ENCODE results near the gene E2F7.
"Not testable (repeated sequence)": the region's sequence is repeated elsewhere in the genome, so short reads cannot be mapped to it uniquely, and the experiment has no call there.

E2F7 gene

DNA sequence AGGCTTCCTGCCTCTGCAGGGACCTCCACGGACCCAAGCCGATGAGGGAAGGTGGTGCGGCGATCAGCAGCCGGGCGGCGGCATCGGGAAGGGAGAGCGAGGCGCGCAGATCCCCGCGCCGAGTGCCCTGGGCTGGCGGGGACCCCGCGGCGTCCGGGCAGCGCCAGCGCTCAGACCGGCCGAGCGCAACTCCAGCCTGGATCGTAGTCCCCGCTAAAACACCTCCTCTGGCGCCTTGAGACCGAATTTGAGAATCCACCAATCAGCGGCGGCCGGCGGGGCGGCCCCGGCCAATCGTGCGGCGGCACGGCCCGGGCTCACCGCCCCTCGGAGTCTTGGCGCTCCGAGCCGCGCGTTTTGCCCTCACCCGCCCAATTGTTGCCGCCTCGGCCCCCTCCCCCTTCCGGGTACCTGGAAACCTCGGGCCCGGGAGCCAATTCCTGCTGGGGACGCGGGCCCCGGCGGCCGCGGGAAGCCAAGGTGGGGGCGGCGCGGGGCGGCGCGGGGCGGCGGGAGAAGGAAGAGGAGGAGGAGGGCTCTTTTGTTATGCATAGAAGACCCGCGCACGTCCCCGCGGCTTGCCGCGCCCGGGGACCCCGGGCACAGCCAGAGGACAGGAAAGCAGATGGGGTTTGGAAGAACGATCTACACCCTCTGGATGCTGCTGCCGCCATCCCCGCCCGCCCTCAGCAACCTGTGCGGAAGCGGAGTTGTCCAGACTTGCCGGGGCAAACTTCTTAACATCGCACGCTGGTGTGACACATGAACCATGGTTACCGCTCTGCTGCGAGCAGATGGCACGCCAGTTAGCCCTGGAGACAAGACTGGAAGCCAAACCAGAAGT lies at the start of gene E2F7:
TSS of gene E2F7 (minus strand) at position 209 of the 844 bp plus-strand sequence. CDS start 934 bp downstream, outside the sequence.
- DNase-seq (ENCODE audit: low read depth) = peak; percentile 87

- DNase-seq (ENCODE audit: low read depth) = no peak
Measured at GRCh38 chr12:77113971-77114370, 48.6 kb upstream of the E2F7 start.

GRCh38 chr12:77108707-77109106 lies 43.3 kb upstream of the E2F7 start:
- DNase-seq (ENCODE audit: low read depth) = no peak

GRCh38 chr12:77107121-77107520 lies 41.8 kb upstream of the E2F7 start:
- DNase-seq (ENCODE audit: low read depth) = no peak

DNA sequence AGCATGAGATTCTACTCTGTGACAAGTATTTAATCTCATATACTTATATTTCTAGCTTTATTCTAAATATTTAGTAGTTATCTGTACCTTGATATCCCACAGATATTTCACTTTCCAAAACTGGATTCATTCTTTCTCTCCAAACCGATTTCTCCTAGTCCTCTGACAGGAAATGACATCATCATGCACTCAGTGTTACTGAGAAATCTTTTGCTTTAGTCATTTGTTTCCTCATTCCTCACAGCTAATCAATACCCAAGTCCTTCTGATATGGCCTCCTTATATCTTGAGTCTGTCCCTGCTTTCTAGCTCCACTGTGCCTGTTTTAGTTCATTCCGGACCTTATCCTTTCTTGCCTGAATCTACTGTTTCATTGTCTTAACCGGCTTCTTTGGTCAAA lies 39.4 kb upstream of the E2F7 start:
- no peak for DNase-seq (ENCODE audit: low read depth)

- DNase-seq (ENCODE audit: low read depth) = no peak
Measured at GRCh38 chr12:77104286-77104685, 38.9 kb upstream of the E2F7 start.

GRCh38 chr12:77102691-77103090 lies 37.3 kb upstream of the E2F7 start:
- DNase-seq (ENCODE audit: low read depth) = no peak

GRCh38 chr12:77102123-77102522 lies 36.8 kb upstream of the E2F7 start:
- DNase-seq (ENCODE audit: low read depth) = no peak

- DNase-seq (ENCODE audit: low read depth) = no peak
Measured at GRCh38 chr12:77099799-77100198, 34.4 kb upstream of the E2F7 start.

DNA sequence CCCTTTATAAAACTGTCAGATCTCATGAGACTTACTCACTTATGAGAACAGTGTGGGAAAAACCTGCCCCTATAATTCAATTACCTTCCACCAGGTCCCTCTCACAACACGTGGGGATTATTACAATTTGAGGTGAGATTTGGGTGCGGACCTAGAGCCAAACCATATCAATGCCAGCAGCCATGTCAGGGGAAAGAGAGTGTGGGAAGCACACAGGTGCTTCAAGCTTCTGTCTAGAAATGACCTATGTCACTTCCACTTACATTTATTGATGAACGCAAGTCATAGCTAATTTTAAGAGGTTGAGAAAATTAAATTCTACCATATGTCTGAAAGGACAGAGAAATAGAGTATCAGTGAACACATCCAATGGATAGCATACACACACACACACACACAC lies 32.5 kb upstream of the E2F7 start:
- DNase-seq (ENCODE audit: low read depth) = no peak

- DNase-seq (ENCODE audit: low read depth) = not testable (repeated sequence)
Measured at GRCh38 chr12:77092227-77092626, 26.9 kb upstream of the E2F7 start.

DNA sequence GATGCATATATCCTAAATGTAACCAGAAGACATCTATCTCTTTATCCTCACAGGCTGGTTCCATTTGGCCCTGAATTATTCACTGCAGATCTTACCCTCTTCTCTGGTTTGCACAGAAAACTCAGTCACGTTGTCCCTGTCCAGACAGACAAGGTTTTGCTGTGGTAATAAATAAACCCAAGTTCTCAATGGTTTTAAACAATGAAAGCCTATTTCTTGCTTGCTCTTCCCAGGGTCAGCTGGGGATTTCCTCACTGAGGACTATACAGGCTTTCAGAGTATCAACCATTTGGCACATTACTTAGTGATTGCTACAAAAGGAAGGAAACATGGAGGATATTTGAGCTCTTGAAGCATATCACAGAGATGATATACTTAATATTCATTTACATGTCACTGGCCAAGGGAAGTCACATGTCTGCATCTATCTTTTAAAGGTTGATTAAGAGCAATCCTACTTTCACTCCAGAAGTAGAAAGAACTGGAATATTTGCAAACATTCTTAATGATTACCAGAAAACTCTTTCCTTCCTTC lies 24.4 kb upstream of the E2F7 start:
- no peak for DNase-seq (ENCODE audit: low read depth)

DNA sequence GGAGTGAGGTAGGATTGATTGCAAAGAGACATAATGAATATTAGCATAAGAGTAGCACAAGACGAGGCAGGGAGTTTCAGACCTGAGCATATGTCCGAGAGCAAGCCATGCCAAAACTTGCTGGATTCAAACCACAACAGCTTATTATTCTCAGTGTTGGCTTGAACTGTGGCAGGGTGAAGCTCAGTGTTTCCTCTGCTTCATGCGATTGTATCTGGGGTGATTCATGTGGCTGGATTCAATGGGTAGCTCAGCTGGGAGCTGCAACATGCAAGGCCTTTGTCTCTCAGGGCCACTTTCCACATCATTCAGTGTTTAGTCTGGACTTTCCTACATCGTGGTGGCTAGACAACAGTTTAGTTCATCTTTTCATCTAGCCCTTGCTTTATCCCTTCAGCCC lies 22.1 kb upstream of the E2F7 start:
- DNase-seq (ENCODE audit: low read depth) = no peak

DNA sequence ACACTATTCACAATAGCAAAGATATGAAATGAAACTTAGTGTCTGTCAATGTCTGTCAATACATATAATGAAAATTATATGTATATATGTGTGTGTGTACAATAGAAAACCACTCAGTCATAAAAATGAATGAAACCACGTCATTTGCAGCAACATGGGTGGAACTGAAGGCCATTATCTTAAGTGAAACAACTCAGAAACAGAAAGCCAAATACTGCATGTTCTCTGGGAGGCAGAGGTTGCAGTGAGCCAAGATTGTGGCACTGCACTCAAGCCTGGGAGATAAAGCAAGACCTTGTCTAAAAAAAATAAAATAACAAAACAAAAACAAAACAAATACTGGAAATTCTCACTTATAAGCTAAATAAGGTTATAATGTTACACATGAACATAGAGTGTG lies 16.7 kb upstream of the E2F7 start:
- DNase-seq (ENCODE audit: low read depth) = no peak

- DNase-seq (ENCODE audit: low read depth) = no peak
Measured at GRCh38 chr12:77079631-77080030, 14.3 kb upstream of the E2F7 start.

DNA sequence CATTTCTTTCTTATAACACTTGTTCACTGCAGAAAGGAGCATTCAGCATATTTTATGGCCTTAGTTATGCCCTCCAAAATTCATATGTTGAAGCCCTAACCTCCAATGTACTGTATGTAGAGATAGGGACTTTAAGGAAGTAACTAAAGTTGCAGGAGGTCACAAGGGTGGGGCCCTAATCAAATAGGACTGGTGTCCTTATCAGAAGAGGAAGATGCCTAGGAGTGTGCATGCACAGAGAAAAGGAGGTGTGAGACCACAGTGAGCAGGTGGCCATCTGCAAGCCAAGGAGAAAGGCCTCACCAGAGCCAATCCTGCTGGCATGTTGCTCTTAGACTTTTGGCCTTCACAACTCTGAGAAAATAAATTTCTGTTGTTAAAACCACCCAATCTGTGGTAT lies 12.9 kb upstream of the E2F7 start:
- DNase-seq (ENCODE audit: low read depth) = no peak

GRCh38 chr12:77076886-77077285 lies 11.5 kb upstream of the E2F7 start:
- DNase-seq (ENCODE audit: low read depth) = no peak

GRCh38 chr12:77073894-77074293 lies 8.5 kb upstream of the E2F7 start:
- not testable (repeated sequence) for DNase-seq (ENCODE audit: low read depth)

DNA sequence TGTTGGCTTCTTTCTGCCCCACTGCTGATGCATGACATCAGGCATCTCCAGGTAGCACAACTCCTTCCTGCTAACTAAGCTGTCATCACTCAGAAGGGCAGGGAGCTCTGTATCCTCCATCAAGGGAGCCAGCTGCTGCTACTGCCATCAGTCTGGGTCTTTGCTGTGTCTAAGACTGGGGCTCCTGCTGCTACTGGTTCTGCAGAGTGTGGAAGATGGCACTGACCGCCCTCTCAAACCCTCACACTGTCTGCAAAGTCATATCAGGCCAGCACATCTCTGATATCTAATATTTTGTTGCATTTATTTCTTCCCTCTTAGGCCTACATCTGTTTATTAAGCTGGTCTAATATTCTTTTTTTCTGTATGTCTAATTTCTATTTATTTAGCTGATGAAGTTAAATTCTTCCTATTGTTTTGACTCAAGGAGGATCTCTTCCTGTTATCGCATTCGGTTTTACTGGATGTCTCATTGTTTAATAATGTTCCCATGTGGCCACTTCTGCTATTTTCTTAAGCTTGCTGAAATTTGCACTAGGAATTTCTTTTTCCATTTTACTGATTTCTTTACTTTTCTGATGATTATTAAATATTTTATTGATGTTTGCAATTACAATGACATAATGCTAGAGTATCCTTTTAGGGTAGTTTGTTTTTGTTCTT lies 7.6 kb upstream of the E2F7 start:
- DNase-seq (ENCODE audit: low read depth) = no peak

DNA sequence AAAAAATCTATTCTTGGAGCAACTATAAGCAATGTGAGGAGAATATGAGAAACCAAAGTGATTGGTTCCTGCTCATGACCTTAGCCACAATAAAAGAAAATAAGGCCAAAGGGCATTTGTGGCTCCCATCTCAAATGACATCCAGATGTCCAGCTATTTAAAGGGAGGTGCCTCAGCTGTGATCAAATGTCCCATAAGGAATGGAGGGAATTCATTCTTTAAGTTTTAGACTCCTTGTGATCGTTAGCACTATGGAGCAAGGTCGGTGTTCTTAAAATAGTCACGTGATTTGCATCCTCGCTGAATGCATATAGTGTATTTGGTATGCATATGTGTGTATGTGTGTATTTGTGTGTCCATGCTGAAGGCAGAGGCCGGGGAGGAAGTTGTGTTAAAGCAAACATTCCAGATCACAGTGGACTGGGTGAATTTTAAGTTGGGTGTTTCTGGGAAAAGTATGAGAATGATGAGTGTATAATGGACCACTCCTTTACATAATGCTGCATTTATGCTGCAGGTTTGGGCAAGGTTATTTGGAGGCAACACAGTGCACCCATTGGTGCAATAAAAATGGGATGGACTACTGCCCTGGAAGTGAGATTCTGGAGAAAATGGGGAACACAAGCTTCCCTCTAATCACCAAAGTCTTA lies 5.6 kb upstream of the E2F7 start:
- DNase-seq (ENCODE audit: low read depth) = no peak

- no peak for DNase-seq (ENCODE audit: low read depth)
Measured at GRCh38 chr12:77070382-77070781, 5.0 kb upstream of the E2F7 start.

- peak; percentile 19 for DNase-seq (ENCODE audit: low read depth)
Measured at GRCh38 chr12:77064896-77065360, 441 bp downstream of the E2F7 start.
